GM12878 (cell line): ENCODE results near the gene RRN3. TPM values are rescaled to one million over a fixed set of nuclear protein-coding genes. Genes with fewer than 3 reads are reported as not detected.

Experiments
- ASH2L ChIP-seq: fragments of 300-600, 200-600 bp; sonication (generic); IDR thresholded peaks from 2 replicates; pipeline ENCODE4 v1.6.1; 2017; ENCODE audit warnings: low read depth, mild to moderate bottlenecking, borderline replicate concordance
- ATF7 ChIP-seq: fragments of 450-650 bp; IDR thresholded peaks from 2 replicates; pipeline ENCODE4 v1.6.1; 2016; ENCODE audit warnings: low read depth, mild to moderate bottlenecking
- BACH1 ChIP-seq: fragments of 450-650 bp; IDR thresholded peaks from 2 replicates; pipeline ENCODE4 v1.6.1; 2017; ENCODE audit warnings: mild to moderate bottlenecking, borderline replicate concordance
- CREM ChIP-seq: IDR thresholded peaks from 2 replicates; pipeline ENCODE4 v1.6.1; 2014; ENCODE audit warnings: antibody characterized with exemption, low read depth
- EP300 ChIP-seq, 2 experiments: fragments of 150-350 bp in 1 of 2; IDR thresholded peaks; 2 replicates each; pipeline ENCODE4 v1.6.1; 2011 to 2012; ENCODE audit warnings: low read depth in 2 of 2, low read length in 2 of 2, borderline replicate concordance in 1 of 2, improper control_type of control experiment in 1 of 2, inconsistent platforms in 1 of 2; ENCODE audit not compliant: control insufficient read depth in 1 of 2
- IKZF2 ChIP-seq, 2 experiments: fragments of 450-650 bp; IDR thresholded peaks; 2 replicates each; pipeline ENCODE4 v1.6.1; 2017; ENCODE audit warnings: mild to moderate bottlenecking in 2 of 2, moderate library complexity in 2 of 2
- IRF4 ChIP-seq: IDR thresholded peaks from 2 replicates; pipeline ENCODE4 v1.6.1; 2011; ENCODE audit warnings: low read depth, low read length
- LARP7 ChIP-seq: fragments of 450-650 bp; IDR thresholded peaks from 2 replicates; pipeline ENCODE4 v1.6.1; 2017; ENCODE audit warnings: mild to moderate bottlenecking
- MEF2B ChIP-seq: fragments of 450-650 bp; IDR thresholded peaks from 2 replicates; pipeline ENCODE4 v1.6.1; 2018; ENCODE audit warnings: mild to moderate bottlenecking, moderate library complexity; ENCODE audit not compliant: partially characterized antibody, poor library complexity, severe bottlenecking
- MLLT1 ChIP-seq: fragments of 450-650 bp; IDR thresholded peaks from 2 replicates; pipeline ENCODE4 v1.6.1; 2016; ENCODE audit warnings: mild to moderate bottlenecking
- MXI1 ChIP-seq: fragments of 150-350 bp; IDR thresholded peaks from 2 replicates; pipeline ENCODE4 v1.6.1; 2011; ENCODE audit warnings: low read depth, mild to moderate bottlenecking, inconsistent platforms, low read length, improper control_type of control experiment
- NBN ChIP-seq: fragments of 450-650 bp; IDR thresholded peaks from 2 replicates; pipeline ENCODE4 v1.6.1; 2016
- NFYA ChIP-seq: IDR thresholded peaks from 2 replicates; pipeline ENCODE4 v1.6.1; 2011; ENCODE audit warnings: low read depth, mild to moderate bottlenecking, low read length, improper control_type of control experiment, borderline replicate concordance
- NR2C1 ChIP-seq: fragments of 450-650 bp; IDR thresholded peaks from 2 replicates; pipeline ENCODE4 v1.6.1; 2017; ENCODE audit warnings: antibody characterized with exemption, mild to moderate bottlenecking, moderate library complexity
- POLR2A ChIP-seq: IDR thresholded peaks from 2 replicates; pipeline ENCODE4 v1.6.1; 2011; ENCODE audit warnings: low read depth, mild to moderate bottlenecking, low read length
- RB1 ChIP-seq: fragments of 450-650 bp; formaldehyde crosslinking; IDR thresholded peaks from 2 replicates; pipeline ENCODE4 v1.6.1; 2017; ENCODE audit warnings: mild to moderate bottlenecking, borderline replicate concordance
- SMAD5 ChIP-seq: IDR thresholded peaks from 2 replicates; pipeline ENCODE4 v1.6.1; 2016; ENCODE audit warnings: antibody characterized with exemption, low read depth
- SMARCA5 ChIP-seq: fragments of 450-650 bp; IDR thresholded peaks from 2 replicates; pipeline ENCODE4 v1.6.1; 2017; ENCODE audit warnings: mild to moderate bottlenecking
- SUPT20H ChIP-seq: IDR thresholded peaks from 2 replicates; pipeline ENCODE4 v1.6.1; 2011; ENCODE audit warnings: low read depth, mild to moderate bottlenecking, low read length, moderate library complexity, borderline replicate concordance; ENCODE audit not compliant: control insufficient read depth
- USF1 ChIP-seq: IDR thresholded peaks from 2 replicates; pipeline ENCODE4 v1.6.1; 2011; ENCODE audit warnings: borderline replicate concordance, low read depth, mild to moderate bottlenecking, moderate library complexity, mixed read lengths, low read length; ENCODE audit not compliant: insufficient read depth; ENCODE audit errors: extremely low read length
- ZBED1 ChIP-seq: IDR thresholded peaks from 2 replicates; pipeline ENCODE4 v1.6.1; 2016; ENCODE audit warnings: borderline replicate concordance
- polyA plus RNA-seq, 11 experiments: library from polyadenylated mRNA; depleted of rRNA in 4 of 11; unstranded in 6 of 11; stranded (reverse) in 5 of 11; fragments of >200 nt; fragmentation: Nextera tagmentation in 4 of 11; fragmentation: Illumina TruSeq in 1 of 11; extraction: Ambion mirVana in 4 of 11; extraction: Trizol in 1 of 11; gene quantifications; 1 replicate in 1 of 11; 2 replicates in 10 of 11; pipeline versions ENCODE4 v1.2.1 to v1.2.3, GENCODE V29; 2011 to 2016; ENCODE audit warnings: inconsistent platforms in 2 of 11, missing spikeins in 2 of 11, low read depth in 1 of 11
- total RNA-seq, 4 experiments: library from RNA; depleted of rRNA in 3 of 4; stranded (reverse); fragments of >200 nt in 3 of 4; fragmentation: Illumina TruSeq in 1 of 4; extraction: Trizol in 1 of 4; gene quantifications; 2 replicates each; pipeline versions ENCODE4 v1.2.1 to v1.2.3, GENCODE V29; 2013 to 2021
- TF ChIP-seq, protein P1 (sequence below): fragments of 450-650 bp; IDR thresholded peaks from 2 replicates; pipeline ENCODE4 v1.6.1; 2017; ENCODE audit warnings: antibody characterized with exemption, mild to moderate bottlenecking, moderate library complexity
- TF ChIP-seq, protein P2 (sequence below): IDR thresholded peaks from 2 replicates; pipeline ENCODE4 v1.6.1; 2012; ENCODE audit warnings: low read length, inconsistent platforms

The RRN3 gene
- total and polyA plus RNA-seq, 10 of the 15 experiments (the other 5 are each of a cell fraction or from before 2014, with no cell fraction given), result 21.9 to 55.5 (median 33.2) TPM

- no peak for TF ChIP-seq SMAD5
- no peak for TF ChIP-seq CREM
- TF ChIP-seq, protein P1, sequence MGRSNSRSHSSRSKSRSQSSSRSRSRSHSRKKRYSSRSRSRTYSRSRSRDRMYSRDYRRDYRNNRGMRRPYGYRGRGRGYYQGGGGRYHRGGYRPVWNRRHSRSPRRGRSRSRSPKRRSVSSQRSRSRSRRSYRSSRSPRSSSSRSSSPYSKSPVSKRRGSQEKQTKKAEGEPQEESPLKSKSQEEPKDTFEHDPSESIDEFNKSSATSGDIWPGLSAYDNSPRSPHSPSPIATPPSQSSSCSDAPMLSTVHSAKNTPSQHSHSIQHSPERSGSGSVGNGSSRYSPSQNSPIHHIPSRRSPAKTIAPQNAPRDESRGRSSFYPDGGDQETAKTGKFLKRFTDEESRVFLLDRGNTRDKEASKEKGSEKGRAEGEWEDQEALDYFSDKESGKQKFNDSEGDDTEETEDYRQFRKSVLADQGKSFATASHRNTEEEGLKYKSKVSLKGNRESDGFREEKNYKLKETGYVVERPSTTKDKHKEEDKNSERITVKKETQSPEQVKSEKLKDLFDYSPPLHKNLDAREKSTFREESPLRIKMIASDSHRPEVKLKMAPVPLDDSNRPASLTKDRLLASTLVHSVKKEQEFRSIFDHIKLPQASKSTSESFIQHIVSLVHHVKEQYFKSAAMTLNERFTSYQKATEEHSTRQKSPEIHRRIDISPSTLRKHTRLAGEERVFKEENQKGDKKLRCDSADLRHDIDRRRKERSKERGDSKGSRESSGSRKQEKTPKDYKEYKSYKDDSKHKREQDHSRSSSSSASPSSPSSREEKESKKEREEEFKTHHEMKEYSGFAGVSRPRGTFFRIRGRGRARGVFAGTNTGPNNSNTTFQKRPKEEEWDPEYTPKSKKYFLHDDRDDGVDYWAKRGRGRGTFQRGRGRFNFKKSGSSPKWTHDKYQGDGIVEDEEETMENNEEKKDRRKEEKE, result no peak
- TF ChIP-seq ATF7, result no peak
- TF ChIP-seq MEF2B, result peak; percentile 43
- peak; percentile 98 for TF ChIP-seq SMARCA5
- no peak for TF ChIP-seq ZBED1
- peak; percentile 71 for TF ChIP-seq POLR2A
- no peak for TF ChIP-seq NBN
- TF ChIP-seq, protein P2, sequence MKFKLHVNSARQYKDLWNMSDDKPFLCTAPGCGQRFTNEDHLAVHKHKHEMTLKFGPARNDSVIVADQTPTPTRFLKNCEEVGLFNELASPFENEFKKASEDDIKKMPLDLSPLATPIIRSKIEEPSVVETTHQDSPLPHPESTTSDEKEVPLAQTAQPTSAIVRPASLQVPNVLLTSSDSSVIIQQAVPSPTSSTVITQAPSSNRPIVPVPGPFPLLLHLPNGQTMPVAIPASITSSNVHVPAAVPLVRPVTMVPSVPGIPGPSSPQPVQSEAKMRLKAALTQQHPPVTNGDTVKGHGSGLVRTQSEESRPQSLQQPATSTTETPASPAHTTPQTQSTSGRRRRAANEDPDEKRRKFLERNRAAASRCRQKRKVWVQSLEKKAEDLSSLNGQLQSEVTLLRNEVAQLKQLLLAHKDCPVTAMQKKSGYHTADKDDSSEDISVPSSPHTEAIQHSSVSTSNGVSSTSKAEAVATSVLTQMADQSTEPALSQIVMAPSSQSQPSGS, result no peak
- TF ChIP-seq MXI1, result no peak
- TF ChIP-seq NR2C1, result no peak
- no peak for TF ChIP-seq IRF4
- TF ChIP-seq IKZF2 (IDR thresholded peaks at IDR 0.05), result no peak
- peak; percentile 51; the same call in 1 of the 2 replicates for TF ChIP-seq RB1
- TF ChIP-seq SUPT20H, result no peak
- TF ChIP-seq NFYA, result no peak
- 0 out of 2 replicates have a peak, but pooled peaks have one; percentile 7 for TF ChIP-seq BACH1
- TF ChIP-seq MLLT1, result no peak
- TF ChIP-seq USF1, result no peak
- TF ChIP-seq EP300 (IDR thresholded peaks at IDR 0.05; ENCODE audit: borderline replicate concordance in 1 of 2, control insufficient read depth in 1 of 2, low read depth in 2 of 2, low read length in 2 of 2), result no peak
- no peak for TF ChIP-seq ASH2L
- peak; percentile 63; the same call in 1 of the 2 replicates for TF ChIP-seq LARP7
Observed at GRCh38 chr16:15055141-15056053, 38.7 kb downstream of the RRN3 start (continued).
